GM18499 (cell line): Measurements from ENCODE around the gene DHX15.

Source experiments
- ATAC-seq: cut with Tn5 transposase; IDR thresholded peaks from one replicate; pipeline ENCODE4 v1.9.1; 2021; ENCODE audit warnings: moderate number of reproducible peaks; ENCODE audit not compliant: insufficient read depth, unreplicated experiment

The DHX15 gene

GRCh38 chr4:24496597-24496996 is 87.8 kb downstream of the DHX15 start:
- no peak for ATAC-seq

GRCh38 chr4:24495388-24495787 is 89.0 kb downstream of the DHX15 start:
- ATAC-seq: no peak

DNA sequence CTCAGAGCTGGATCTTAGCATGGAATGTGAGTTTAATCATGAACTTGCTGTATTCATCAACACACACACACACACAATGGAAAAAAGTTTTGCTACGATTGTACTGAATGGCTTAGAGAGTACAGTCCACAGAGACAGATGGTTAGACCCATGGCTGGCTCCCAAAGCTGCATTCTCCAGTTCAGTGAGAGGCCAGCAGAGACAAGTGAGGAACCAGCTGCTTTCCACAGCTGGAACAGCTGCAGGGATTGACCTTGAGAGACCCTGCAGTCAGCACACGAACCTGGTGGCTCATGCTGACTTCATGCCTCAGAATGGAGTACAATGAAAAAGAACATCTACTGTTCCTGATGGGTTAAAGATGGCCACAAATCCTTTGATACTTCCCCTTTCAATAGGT is 94.5 kb downstream of the DHX15 start:
- ATAC-seq: no peak

- ATAC-seq: no peak
Observed at GRCh38 chr4:24488399-24489164, 95.8 kb downstream of the DHX15 start.

DNA sequence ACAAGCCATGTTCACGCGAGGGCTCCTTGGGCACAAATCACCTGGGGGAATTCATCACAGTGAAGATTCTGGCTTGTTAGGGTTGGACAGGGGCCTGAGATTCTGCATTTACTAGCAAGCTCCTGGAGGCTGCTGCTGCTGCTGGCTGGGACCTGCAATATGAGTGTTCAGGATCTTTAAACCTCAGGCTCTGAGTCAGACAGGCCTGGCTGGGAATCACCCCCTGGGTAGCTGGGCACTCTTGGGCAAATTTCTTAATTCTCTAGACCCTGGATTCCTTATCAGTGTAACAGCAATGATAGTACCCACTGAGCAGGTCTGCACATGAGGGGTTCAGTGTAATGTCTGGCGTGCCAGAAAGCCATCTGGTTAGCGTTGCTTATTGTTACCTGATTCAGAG is 101.5 kb downstream of the DHX15 start:
- ATAC-seq: no peak

GRCh38 chr4:24477919-24478318 is 106.4 kb downstream of the DHX15 start:
- ATAC-seq: no peak
